Stomach (tissue), 4 donors: ENCODE measurements around the gene PRXL2A.

Experiments used
- EP300 ChIP-seq: sonication (generic); formaldehyde crosslinking; IDR thresholded peaks from one replicate; pipeline ENCODE4 v1.6.1; 2017; ENCODE audit warnings: antibody characterized with exemption
- POLR2A ChIP-seq, 4 donors: fragments of 450-650 bp; IDR thresholded peaks; one replicate each; pipeline ENCODE4 v1.6.1; 2016; ENCODE audit warnings: antibody characterized with exemption in 4 of 4, control low read depth in 2 of 4, mild to moderate bottlenecking in 1 of 4, moderate library complexity in 1 of 4
- POLR2AphosphoS5 ChIP-seq, 3 donors: sonication (generic); formaldehyde crosslinking; IDR thresholded peaks; one replicate each; pipeline ENCODE4 v1.6.1; 2016; ENCODE audit warnings: antibody characterized with exemption in 3 of 3
- TF ChIP-seq, protein P1 (sequence below), 7 experiments: fragments of 450-650 bp in 4 of 7; fragments of 200-600 bp in 3 of 7; sonication (generic) in 3 of 7; IDR thresholded peaks; one replicate each; pipeline ENCODE4 v1.5.1; 2016 to 2019; ENCODE audit warnings: antibody characterized with exemption in 7 of 7, control low read depth in 2 of 7, mild to moderate bottlenecking in 1 of 7

GRCh38 chr10:80468002-80468401, 59.7 kb downstream of the PRXL2A start:
- TF ChIP-seq, protein P1, sequence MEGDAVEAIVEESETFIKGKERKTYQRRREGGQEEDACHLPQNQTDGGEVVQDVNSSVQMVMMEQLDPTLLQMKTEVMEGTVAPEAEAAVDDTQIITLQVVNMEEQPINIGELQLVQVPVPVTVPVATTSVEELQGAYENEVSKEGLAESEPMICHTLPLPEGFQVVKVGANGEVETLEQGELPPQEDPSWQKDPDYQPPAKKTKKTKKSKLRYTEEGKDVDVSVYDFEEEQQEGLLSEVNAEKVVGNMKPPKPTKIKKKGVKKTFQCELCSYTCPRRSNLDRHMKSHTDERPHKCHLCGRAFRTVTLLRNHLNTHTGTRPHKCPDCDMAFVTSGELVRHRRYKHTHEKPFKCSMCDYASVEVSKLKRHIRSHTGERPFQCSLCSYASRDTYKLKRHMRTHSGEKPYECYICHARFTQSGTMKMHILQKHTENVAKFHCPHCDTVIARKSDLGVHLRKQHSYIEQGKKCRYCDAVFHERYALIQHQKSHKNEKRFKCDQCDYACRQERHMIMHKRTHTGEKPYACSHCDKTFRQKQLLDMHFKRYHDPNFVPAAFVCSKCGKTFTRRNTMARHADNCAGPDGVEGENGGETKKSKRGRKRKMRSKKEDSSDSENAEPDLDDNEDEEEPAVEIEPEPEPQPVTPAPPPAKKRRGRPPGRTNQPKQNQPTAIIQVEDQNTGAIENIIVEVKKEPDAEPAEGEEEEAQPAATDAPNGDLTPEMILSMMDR (IDR thresholded peaks at IDR 0.05) = no peak
- TF ChIP-seq POLR2A (IDR thresholded peaks at IDR 0.05) (no peak), POLR2AphosphoS5 (IDR thresholded peaks at IDR 0.05) (peak; percentile 48 to 73 (median 73)), EP300 (no peak)
